ENCODE data around the gene SLC23A1.

- TF ChIP-seq CTCF (IDR thresholded peaks at IDR 0.05; ENCODE audit: poor library complexity) (no peak), EZH2 (IDR thresholded peaks at IDR 0.05; ENCODE audit: borderline replicate concordance) (no peak)
Measured at GRCh38 chr5:139397921-139398320, 14.8 kb upstream of the SLC23A1 start.
